ENCODE data around the gene RAB11FIP4.

The RAB11FIP4 gene

GRCh38 chr17:31548709-31549108, 157.2 kb downstream of the RAB11FIP4 start:
- TF ChIP-seq CTCF (IDR thresholded peaks at IDR 0.05; ENCODE audit: low read length, missing control alignments) = no peak
- DNase-seq (ENCODE audit: low read depth) = no peak
- H3K4me3 ChIP-seq (replicated peaks; ENCODE audit: low read depth, low read length) = peak overlapping the region; percentile 78

DNA sequence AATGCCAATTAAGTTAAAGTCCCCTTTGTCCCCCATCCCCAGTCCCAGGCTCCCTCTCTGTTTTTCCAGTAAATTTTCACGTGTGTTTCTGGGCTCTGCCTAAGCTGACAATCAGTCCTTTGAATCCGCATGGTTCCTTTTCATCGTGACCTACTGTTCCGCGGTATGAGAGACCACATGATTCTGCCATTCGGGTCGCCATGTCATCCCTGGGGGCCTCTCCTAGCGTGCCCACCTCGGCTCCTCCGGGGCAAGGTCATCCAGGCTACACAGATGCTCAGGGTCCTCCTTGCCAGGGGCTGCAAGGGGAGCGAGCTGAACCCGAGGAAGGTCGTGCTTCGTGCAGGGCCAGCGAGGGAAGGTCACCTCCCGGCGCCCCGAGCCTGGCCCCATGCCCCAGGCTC, 157.6 kb downstream of the RAB11FIP4 start:
- DNase-seq (ENCODE audit: low read depth) = no peak
- no peak for TF ChIP-seq CTCF (IDR thresholded peaks at IDR 0.05; ENCODE audit: low read length, missing control alignments)
- peak overlapping the region; percentile 78 for H3K4me3 ChIP-seq (replicated peaks; ENCODE audit: low read depth, low read length)

GRCh38 chr17:31549525-31550388, 158.3 kb downstream of the RAB11FIP4 start:
- no peak for TF ChIP-seq CTCF (IDR thresholded peaks at IDR 0.05; ENCODE audit: low read length, missing control alignments)
- peak overlapping the region; percentile 78 for H3K4me3 ChIP-seq (replicated peaks; ENCODE audit: low read depth, low read length)
- peak; percentile 94 for DNase-seq (ENCODE audit: low read depth)

- H3K4me3 ChIP-seq (replicated peaks; ENCODE audit: low read depth, low read length) = peak overlapping the region; percentile 78
- TF ChIP-seq CTCF (IDR thresholded peaks at IDR 0.05; ENCODE audit: low read length, missing control alignments) = no peak
- DNase-seq (ENCODE audit: low read depth) = no peak
Measured at GRCh38 chr17:31550389-31551056, 159.0 kb downstream of the RAB11FIP4 start.

GRCh38 chr17:31552568-31552967, 161.1 kb downstream of the RAB11FIP4 start:
- H3K4me3 ChIP-seq (replicated peaks; ENCODE audit: low read depth, low read length) = no peak overlapping the region
- TF ChIP-seq CTCF (IDR thresholded peaks at IDR 0.05; ENCODE audit: low read length, missing control alignments) = no peak
- DNase-seq (ENCODE audit: low read depth) = no peak

DNA sequence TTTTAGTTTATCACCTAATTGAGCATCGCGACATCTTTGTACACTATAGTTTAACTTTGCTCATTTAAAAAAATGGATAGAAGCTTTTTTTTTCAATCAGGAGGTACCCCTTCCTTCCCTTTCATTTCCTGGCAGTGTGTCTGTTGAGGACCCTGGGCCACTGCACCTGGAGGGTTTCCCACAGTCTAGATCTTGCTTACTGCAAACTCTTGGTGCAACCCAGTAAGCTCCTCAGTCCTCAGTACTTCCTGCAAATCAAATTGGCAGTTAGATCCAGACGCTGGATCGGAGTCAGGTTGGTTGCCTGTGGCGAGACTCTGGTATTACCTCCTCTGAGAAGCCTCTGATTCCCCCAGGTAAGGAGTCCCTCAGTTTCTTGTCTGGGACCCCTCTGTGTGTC, 162.0 kb downstream of the RAB11FIP4 start:
- DNase-seq (ENCODE audit: low read depth) = no peak
- no peak for TF ChIP-seq CTCF (IDR thresholded peaks at IDR 0.05; ENCODE audit: low read length, missing control alignments)

More for the DNA sequence above, 162.0 kb downstream of the RAB11FIP4 start:
- H3K4me3 ChIP-seq (replicated peaks; ENCODE audit: low read depth, low read length) = no peak overlapping the region

Data from fibroblast of pulmonary artery (primary cell).